BJ (cell line): ENCODE measurements around the gene RNU4-1. TPM values are rescaled to one million over a fixed set of nuclear protein-coding genes. Genes with fewer than 3 reads are reported as not detected.
A peak's percentile ranks its signal among the peaks of the same experiment; 100 is the strongest.
"Not testable (repeated sequence)": the region's sequence is repeated elsewhere in the genome, so short reads cannot be mapped to it uniquely, and the experiment has no call there.

Experiments used
- CTCF ChIA-PET: fragments of 350-600 bp; formaldehyde crosslinking; extraction: SDS; loops from one replicate; lab custom pipeline; 2021; ENCODE audit warnings: antibody characterized with exemption, inconsistent platforms; lab: Yijun Ruan, JAX
- POLR2A ChIA-PET: fragments of 300-600 bp; sonication (Branson Sonifier 250); formaldehyde crosslinking; extraction: SDS; loops from one replicate; lab custom pipeline; 2021; ENCODE audit warnings: antibody characterized with exemption; lab: Charles Lee
- DNase-seq: peaks from one replicate; pipeline ENCODE4 v3.0.0-alpha.2; 2011; ENCODE audit warnings: low read depth
- H3K27me3 ChIP-seq: 2 replicates; pipeline ENCODE4 v1.6.0; 2011; ENCODE audit warnings: low read length; ENCODE audit not compliant: control insufficient read depth, insufficient read depth
- H3K36me3 ChIP-seq: 2 replicates; pipeline ENCODE4 v1.5.1; 2011; ENCODE audit warnings: low read length; ENCODE audit not compliant: control insufficient read depth, insufficient read depth
- H3K4me3 ChIP-seq: 2 replicates; pipeline ENCODE4 v1.5.1; 2011; ENCODE audit warnings: low read depth, mild to moderate bottlenecking, control low read depth, low read length
- polyA minus RNA-seq: library from RNA; depleted of rRNA, polyadenylated mRNA; stranded (reverse); fragments of >200 nt; gene quantifications from 2 replicates; pipeline ENCODE4 v1.2.3, GENCODE V29; 2011; rRNA and poly(A)+ RNA removed
- polyA plus RNA-seq: library from polyadenylated mRNA; depleted of rRNA; stranded (reverse); fragments of >200 nt; gene quantifications from 2 replicates; pipeline ENCODE4 v1.2.3, GENCODE V29; 2011; rRNA removed
- TF ChIP-seq, protein P1 (sequence below): IDR thresholded peaks from 2 replicates; pipeline ENCODE4 v1.5.1; 2011; ENCODE audit warnings: low read depth, mild to moderate bottlenecking, control low read depth, inconsistent platforms, low read length, moderate library complexity; ENCODE audit not compliant: insufficient read depth

Gene RNU4-1
- polyA plus RNA-seq (not detected in 2 replicates), polyA minus RNA-seq (under 0.01 and 52,104 TPM in 2 replicates)

- peak; percentile 59 for DNase-seq
- CTCF ChIA-PET, result interaction anchor here (1.5 to 5.2 kb wide), 5 partner anchors 9 to 147 kb away, joined by 3 to 46 read pairs (median 4); partner anchors contain the start of genes PXN and SIRT4
- Histone ChIP-seq H3K27me3 (no peaks in the 10 kb centered on the region), H3K36me3 (no peaks in the 10 kb centered on the region), H3K4me3 (peak within 1 kb of the TSS; percentile 47)
- POLR2A ChIA-PET, result interaction anchor here (0.6 to 2.7 kb wide), 7 partner anchors 10 to 97 kb away, joined by 4 to 37 read pairs (median 14); partner anchors contain the start of genes RPLP0 and SIRT4
- TF ChIP-seq, protein P1, sequence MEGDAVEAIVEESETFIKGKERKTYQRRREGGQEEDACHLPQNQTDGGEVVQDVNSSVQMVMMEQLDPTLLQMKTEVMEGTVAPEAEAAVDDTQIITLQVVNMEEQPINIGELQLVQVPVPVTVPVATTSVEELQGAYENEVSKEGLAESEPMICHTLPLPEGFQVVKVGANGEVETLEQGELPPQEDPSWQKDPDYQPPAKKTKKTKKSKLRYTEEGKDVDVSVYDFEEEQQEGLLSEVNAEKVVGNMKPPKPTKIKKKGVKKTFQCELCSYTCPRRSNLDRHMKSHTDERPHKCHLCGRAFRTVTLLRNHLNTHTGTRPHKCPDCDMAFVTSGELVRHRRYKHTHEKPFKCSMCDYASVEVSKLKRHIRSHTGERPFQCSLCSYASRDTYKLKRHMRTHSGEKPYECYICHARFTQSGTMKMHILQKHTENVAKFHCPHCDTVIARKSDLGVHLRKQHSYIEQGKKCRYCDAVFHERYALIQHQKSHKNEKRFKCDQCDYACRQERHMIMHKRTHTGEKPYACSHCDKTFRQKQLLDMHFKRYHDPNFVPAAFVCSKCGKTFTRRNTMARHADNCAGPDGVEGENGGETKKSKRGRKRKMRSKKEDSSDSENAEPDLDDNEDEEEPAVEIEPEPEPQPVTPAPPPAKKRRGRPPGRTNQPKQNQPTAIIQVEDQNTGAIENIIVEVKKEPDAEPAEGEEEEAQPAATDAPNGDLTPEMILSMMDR, result no peak
Observed at GRCh38 chr12:120292661-120293531, at the start of gene RNU4-1. RNU4-1 (minus strand) TSS chr12:120293237.

DNA sequence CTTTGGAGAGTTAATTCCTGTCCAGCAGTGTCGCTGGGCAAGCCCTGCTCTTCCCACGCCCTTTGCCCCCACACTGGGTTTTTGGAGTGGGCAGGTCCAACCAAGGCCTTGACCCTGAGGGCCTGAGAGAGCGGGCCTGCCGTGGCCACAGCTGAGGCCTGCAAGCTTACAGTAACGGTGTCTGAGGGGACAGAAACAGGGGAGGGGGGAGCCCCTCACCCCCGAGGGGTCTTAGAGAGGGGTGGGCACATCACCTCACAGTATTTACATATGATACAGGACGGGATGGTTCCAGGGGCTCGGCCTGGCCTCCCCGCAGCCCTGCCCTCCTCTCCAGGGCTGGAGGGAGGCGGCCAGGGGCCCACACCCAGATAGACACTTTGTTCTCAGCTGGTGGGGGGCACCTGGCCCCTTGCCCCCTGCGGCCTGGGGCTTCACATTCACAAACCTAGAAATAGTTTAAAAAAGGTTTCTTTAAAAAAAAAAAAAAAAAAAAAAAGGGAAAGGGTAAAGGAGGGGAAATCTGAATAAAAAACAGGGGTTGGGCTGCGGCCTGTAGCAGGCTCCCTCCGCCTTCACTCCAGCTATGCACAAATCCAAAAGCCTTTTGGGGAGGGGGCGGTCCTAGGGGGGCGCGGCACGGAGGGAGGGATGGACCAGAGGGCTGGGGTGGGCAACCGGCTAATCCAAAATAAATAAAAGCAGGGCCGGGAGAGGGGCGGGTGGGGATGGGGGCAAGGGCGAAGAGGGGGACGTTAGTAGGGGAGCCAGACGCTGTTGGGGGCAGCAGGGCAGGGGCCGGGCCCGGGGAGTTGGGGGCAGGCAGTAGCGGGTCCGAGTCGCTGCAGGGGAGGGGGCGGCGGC is 49.4 kb upstream of the RNU4-1 start:
- no peak for DNase-seq
- CTCF ChIA-PET, result no interaction called here
- TF ChIP-seq, protein P1, result no peak
- Histone ChIP-seq H3K4me3 (no peak overlapping the region), H3K27me3 (peaks cover 2% of the 10 kb centered on the region; the same call in 1 of the 2 replicates), H3K36me3 (no peaks in the 10 kb centered on the region)
- POLR2A ChIA-PET, result no interaction called here

DNA sequence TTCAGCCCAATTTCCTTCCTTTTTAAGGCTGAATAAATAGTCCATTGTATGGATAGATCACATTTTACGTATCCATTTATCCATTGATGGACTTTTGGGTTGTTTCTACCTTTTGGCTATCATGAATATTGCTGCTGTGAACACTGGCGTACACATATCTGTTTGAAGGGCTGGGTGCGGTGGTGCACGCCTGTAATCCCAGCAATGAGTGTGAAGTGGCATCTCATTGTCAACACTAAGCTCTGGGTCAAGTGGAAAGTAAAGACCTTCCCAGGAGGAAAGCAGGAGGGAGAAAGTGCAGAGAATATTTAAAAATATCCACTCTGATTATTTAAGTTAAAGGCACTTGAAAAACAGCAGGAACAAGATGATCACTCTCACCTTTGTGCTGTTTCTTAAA is 46.2 kb upstream of the RNU4-1 start:
- TF ChIP-seq, protein P1, result no peak
- DNase-seq, result no peak
- CTCF ChIA-PET, result no interaction called here
- Histone ChIP-seq H3K4me3 (no peak overlapping the region), H3K36me3 (no peaks in the 10 kb centered on the region), H3K27me3 (no peaks in the 10 kb centered on the region)
- POLR2A ChIA-PET, result no interaction called here

DNA sequence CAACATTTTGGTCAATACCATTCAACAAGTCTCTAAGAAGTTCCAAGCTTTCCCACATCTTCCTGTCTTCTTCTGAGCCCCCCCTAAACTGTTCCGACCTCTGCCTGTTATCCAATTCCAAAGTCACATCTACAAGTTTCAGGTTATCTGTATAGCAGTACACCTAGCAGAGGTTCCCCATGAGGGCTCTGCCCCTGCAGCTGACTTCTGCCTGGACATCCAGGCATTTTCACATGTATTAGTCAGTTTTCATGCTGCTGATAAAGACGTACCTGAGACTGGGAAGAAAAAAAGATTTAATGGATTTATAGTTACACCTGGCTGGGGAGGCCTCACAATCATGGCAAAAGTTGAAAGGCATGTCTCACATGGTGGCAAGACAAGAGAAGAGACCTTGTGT is 44.7 kb upstream of the RNU4-1 start:
- TF ChIP-seq, protein P1, result no peak
- H3K27me3 ChIP-seq, result no peaks in the 10 kb centered on the region
- no peak for DNase-seq
- no peak overlapping the region for H3K4me3 ChIP-seq
- no peaks in the 10 kb centered on the region for H3K36me3 ChIP-seq
- ChIA-PET CTCF (interaction anchor here (1.0 kb wide), 1 partner anchor 309 kb away, joined by 3 read pairs; no protein-coding TSS in a partner anchor), POLR2A (no interaction called here)

DNA sequence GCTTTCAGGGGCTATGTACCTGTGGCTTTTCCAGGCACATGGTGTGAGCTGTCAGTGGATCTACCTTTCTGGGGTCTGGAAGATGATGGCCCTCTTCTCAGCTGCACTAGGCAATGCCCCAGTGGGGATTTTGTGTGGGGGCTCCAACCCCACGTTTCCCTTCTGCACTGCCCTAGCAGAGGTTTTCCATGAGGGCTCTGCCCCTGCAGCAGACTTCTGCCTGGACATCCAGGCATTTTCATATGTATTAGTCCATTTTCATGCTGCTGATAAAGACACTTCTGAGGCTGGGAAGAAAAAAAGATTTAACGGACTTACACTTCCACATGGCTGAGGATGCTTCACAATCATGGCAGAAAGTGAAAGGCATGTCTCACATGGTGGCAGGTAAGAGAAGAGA is 43.4 kb upstream of the RNU4-1 start:
- POLR2A ChIA-PET, result not testable (repeated sequence)

More for the DNA sequence above, 43.4 kb upstream of the RNU4-1 start:
- H3K36me3 ChIP-seq, H3K27me3 ChIP-seq, DNase-seq, H3K4me3 ChIP-seq: not testable (repeated sequence)
- CTCF ChIA-PET, result interaction anchor here (0.8 to 1.6 kb wide), 5 partner anchors 10 to 159 kb away, joined by 3 to 5 read pairs (median 3); partner anchors contain the start of gene DYNLL1
